Pancreas (tissue), 10 donors: ENCODE results near the gene BPIFB4. TPM values are rescaled to one million over a fixed set of nuclear protein-coding genes. Genes with fewer than 3 reads are reported as not detected.
"Not testable (repeated sequence)": the region's sequence is repeated elsewhere in the genome, so short reads cannot be mapped to it uniquely, and the experiment has no call there.

Experiments
- ATAC-seq, 4 donors: fragments of 200-7000 bp; cut with Tn5 transposase; one replicate each; pipeline versions ENCODE4 v1.8.0 to v1.9.1; 2020; ENCODE audit warnings: mild to moderate bottlenecking in 4 of 4, moderate library complexity in 4 of 4
- DNase-seq, 6 donors: peaks; one replicate each; pipeline ENCODE4 v3.0.0-alpha.2; 2020
- FAIRE-seq: peaks from 2 replicates; lab custom pipeline; 2012; peaks lifted over from hg19 to GRCh38; lab: Jason Lieb, UNC
- H3K27ac ChIP-seq, 4 donors: fragments of 200-600 bp; sonication (generic); 1 replicate in 3 of 4; 2 replicates in 1 of 4; pipeline versions ENCODE4 v1.5.0 to v1.8.0; 2020
- H3K27me3 ChIP-seq, 4 donors: fragments of 200-600 bp; one replicate each; pipeline ENCODE4 v1.8.0; 2021
- H3K36me3 ChIP-seq, 3 donors: fragments of 200-600 bp; sonication (generic) in 1 of 3; one replicate each; pipeline versions ENCODE4 v1.5.0 to v1.8.0; 2020 to 2021
- H3K4me1 ChIP-seq, 3 donors: fragments of 200-600 bp; one replicate each; pipeline ENCODE4 v1.8.0; 2021
- H3K4me3 ChIP-seq, 4 donors: fragments of 200-600 bp; sonication (generic) in 2 of 4; one replicate each; pipeline versions ENCODE4 v1.5.0 to v1.8.0; 2020 to 2021
- H3K9me3 ChIP-seq, 4 donors: fragments of 200-600 bp; one replicate each; pipeline ENCODE4 v1.8.0; 2021
- WGBS, 2 donors: extraction: QIAGEN DNeasy Blood & Tissue Kit; methylation state at CpG; one replicate each; pipeline ENCODE4 v1.1.7; 2013; 5-methylcytosine and 5-hydroxymethylcytosine counted together
- intact Hi-C, 3 donors: fragments of 100-400 bp; cut with DNase I; formaldehyde crosslinking; loops; one replicate each; pipeline versions ENCODE4 v1.11.1 to v1.14.2; 2022
- polyA plus RNA-seq, 2 donors: library from polyadenylated mRNA; stranded (reverse); fragments of 200-250 nt; gene quantifications; one replicate each; pipeline ENCODE4 v1.2.3, GENCODE V29; 2013
- total RNA-seq, 6 donors: library from RNA; stranded (reverse); fragmentation: NEBNext Ultra II Directional in 4 of 6; extraction: Animal tissue kit (Norgen Biotek cat#: 25700) in 4 of 6; gene quantifications; one replicate each; pipeline versions ENCODE4 v1.2.1 to v1.2.4, GENCODE V29; 2021 to 2023
- TF ChIP-seq, protein P1 (sequence below), 4 donors: fragments of 200-600 bp; sonication (generic) in 3 of 4; IDR thresholded peaks; one replicate each; pipeline versions ENCODE4 v1.5.0 to v1.8.0; 2021; ENCODE audit warnings: antibody characterized with exemption in 4 of 4
- donor health status: healthy with polysubstance abuse.
- donor health status: DM: no; HTN: no; CAD: no; lungs with moderate emphysema.
- donor health status: DM: no; HTN: no; CAD: no.
- donor health status: control.
- donor health status: control.
- donor health status: Bipolar disorder and iron deficiency.
- donor health status: DM: yes; HTN: yes; CAD: no.
- donor health status: DM: no; HTN: no; CAD: no.
- donor health status: DM: no; HTN: no; CAD: no.
- donor health status: DM: yes; HTN: yes; CAD: no.

The BPIFB4 gene
- total and polyA plus RNA-seq, 8 donors, result not detected

DNA sequence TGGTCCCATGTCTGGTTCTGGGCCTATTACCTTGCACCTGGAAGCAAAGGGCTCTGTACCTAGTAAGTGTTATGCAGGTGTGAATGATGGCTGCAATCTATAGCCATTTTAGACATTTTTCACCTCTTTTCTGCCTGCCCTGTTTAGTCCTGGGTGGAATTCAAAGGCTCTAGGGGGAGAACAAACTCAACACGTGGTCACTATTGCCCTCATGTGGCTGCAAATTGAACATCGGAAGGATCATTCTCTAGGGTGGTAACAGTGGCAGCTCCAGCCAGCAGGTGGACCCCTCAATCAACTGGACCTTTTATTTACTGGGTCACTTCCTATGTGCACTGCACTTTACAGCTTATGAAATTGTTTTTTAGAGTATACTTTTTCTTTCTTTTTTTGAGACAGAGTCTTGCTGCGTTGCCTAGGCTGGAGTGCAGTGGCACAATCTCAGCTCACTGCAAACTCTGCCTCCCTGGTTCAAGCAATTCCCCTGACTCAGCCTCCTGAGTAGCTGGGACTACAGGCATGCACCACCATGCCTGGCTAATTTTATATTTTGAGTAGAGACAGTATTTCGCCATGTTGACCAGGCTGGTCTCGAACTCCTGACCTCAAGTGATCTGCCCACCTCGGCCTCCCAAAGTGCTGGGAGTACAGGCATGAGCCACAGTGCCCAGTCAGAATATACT, 16.6 kb downstream of the BPIFB4 start:
- intact Hi-C loops, result loop anchor here in 2 of 3 donors (10.0 kb wide), 4 partner anchors 109 to 311 kb away; no protein-coding TSS in a partner anchor
- not testable (repeated sequence) for H3K27me3 ChIP-seq, H3K36me3 ChIP-seq, FAIRE-seq, H3K4me1 ChIP-seq, H3K4me3 ChIP-seq, H3K9me3 ChIP-seq, H3K27ac ChIP-seq
- WGBS, 2 donors, result 42 to 56% methylated on average over 6 of the region's 6 CpGs
- TF ChIP-seq, protein P1, sequence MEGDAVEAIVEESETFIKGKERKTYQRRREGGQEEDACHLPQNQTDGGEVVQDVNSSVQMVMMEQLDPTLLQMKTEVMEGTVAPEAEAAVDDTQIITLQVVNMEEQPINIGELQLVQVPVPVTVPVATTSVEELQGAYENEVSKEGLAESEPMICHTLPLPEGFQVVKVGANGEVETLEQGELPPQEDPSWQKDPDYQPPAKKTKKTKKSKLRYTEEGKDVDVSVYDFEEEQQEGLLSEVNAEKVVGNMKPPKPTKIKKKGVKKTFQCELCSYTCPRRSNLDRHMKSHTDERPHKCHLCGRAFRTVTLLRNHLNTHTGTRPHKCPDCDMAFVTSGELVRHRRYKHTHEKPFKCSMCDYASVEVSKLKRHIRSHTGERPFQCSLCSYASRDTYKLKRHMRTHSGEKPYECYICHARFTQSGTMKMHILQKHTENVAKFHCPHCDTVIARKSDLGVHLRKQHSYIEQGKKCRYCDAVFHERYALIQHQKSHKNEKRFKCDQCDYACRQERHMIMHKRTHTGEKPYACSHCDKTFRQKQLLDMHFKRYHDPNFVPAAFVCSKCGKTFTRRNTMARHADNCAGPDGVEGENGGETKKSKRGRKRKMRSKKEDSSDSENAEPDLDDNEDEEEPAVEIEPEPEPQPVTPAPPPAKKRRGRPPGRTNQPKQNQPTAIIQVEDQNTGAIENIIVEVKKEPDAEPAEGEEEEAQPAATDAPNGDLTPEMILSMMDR (IDR thresholded peaks at IDR 0.05), result peak; percentile 20 to 77 (median 65)
- DNase-seq (peak in 3 of 6 donors; percentile 38 to 65 (median 58)), ATAC-seq (peak; percentile 67 to 99 (median 94))

GRCh38 chr20:33097001-33097400, 17.6 kb downstream of the BPIFB4 start:
- TF ChIP-seq, protein P1 (IDR thresholded peaks at IDR 0.05), result no peak
- ATAC-seq, result peak in 2 of 4 donors; percentile 46 to 60
- WGBS, 2 donors, result 73 to 75% methylated on average over 4 of the region's 4 CpGs
- Histone ChIP-seq H3K4me3 (no peak overlapping the region), H3K27ac (no peak overlapping the region), H3K9me3 (no peaks in the 10 kb centered on the region), H3K36me3 (no peaks in the 10 kb centered on the region), H3K4me1 (no peaks in the 10 kb centered on the region), H3K27me3 (no peaks in the 10 kb centered on the region)
- FAIRE-seq, result no peak
- intact Hi-C loops, result loop anchor here in 2 of 3 donors (10.0 kb wide), 4 partner anchors 108 to 312 kb away; no protein-coding TSS in a partner anchor
- DNase-seq, result no peak

DNA sequence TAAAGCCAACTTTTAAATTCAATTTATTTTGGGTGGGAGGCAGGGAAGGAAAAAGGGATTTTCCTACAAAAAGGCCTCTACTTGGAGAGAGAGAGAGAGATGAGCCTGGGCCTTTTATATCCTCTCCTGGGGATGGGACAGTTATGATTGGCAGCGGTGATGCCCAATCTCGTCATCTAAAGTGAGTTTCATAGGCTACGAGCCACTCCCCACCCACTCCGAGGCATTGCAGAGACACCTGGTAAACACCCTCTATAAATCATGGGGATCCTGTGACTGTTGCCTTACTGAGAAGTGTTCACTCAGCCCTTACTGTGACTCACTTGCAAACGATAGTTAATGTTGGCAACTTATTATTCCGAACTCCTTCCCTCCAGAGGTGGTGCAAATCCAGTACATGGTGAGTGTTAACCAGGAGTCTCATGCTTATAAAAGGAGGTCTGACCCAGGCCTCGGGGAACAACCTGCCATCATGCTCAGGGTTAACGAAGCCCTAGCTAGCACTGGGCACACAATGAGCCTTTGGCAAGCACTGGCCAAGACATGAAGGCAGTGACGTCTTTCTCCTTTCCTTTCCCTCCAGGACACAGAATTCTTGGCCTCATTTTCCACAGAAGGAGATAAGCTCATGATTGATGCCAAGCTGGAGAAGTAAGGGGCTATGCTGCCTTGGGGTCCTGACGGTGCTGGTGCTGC, 20.5 kb downstream of the BPIFB4 start:
- Histone ChIP-seq H3K36me3 (no peaks in the 10 kb centered on the region), H3K4me3 (no peak overlapping the region), H3K9me3 (no peaks in the 10 kb centered on the region), H3K27ac (no peak overlapping the region), H3K27me3 (no peaks in the 10 kb centered on the region), H3K4me1 (no peaks in the 10 kb centered on the region)
- WGBS, 2 donors, result 56 to 65% methylated on average over 10 of the region's 10 CpGs
- ATAC-seq (no peak), FAIRE-seq (no peak), DNase-seq (no peak)
- TF ChIP-seq, protein P1 (IDR thresholded peaks at IDR 0.05), result no peak
- intact Hi-C loops, result loop anchor here in 2 of 3 donors (10.0 kb wide), 4 partner anchors 105 to 315 kb away; no protein-coding TSS in a partner anchor

GRCh38 chr20:33103556-33103955, 24.1 kb downstream of the BPIFB4 start:
- intact Hi-C loops, result no loop called here
- Histone ChIP-seq H3K36me3 (no peaks in the 10 kb centered on the region), H3K27me3 (no peaks in the 10 kb centered on the region), H3K4me1 (no peaks in the 10 kb centered on the region), H3K4me3 (no peak overlapping the region), H3K9me3 (no peaks in the 10 kb centered on the region), H3K27ac (no peak overlapping the region)
- no peak for ATAC-seq
- FAIRE-seq, result no peak
- TF ChIP-seq, protein P1 (IDR thresholded peaks at IDR 0.05), result no peak
- WGBS, 2 donors, result 83% methylated on average over 3 of the region's 3 CpGs
- no peak for DNase-seq
